Measurements from ENCODE around the gene IFNGR1. TPM values are rescaled to one million over a fixed set of nuclear protein-coding genes. Genes with fewer than 3 reads are reported as not detected.
A peak's percentile ranks its signal among the peaks of the same experiment; 100 is the strongest.

Gene IFNGR1
- total RNA-seq, 1 experiment from 2014 or later = 51.9 TPM

DNA sequence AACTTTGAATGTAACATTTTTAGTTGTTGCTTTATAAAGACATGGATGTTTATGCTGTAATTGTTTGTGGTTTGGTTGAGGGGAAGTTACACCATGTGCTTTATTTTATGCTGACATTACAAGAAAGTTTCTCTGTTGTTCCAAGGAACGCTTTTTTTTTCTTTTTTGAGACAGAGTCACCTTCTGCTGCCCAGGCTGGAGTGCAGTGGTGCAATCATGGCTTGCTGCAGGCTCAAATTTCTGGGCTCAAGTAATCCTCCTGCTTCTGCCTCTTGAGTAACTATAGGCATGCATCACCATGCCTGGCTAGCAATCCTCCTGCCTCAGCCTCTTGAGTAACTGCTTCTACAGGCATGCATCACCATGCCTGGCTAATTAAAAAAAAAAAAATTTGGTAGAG lies 21.0 kb upstream of the IFNGR1 start:
- no peak for DNase-seq (ENCODE audit: low read depth)

DNA sequence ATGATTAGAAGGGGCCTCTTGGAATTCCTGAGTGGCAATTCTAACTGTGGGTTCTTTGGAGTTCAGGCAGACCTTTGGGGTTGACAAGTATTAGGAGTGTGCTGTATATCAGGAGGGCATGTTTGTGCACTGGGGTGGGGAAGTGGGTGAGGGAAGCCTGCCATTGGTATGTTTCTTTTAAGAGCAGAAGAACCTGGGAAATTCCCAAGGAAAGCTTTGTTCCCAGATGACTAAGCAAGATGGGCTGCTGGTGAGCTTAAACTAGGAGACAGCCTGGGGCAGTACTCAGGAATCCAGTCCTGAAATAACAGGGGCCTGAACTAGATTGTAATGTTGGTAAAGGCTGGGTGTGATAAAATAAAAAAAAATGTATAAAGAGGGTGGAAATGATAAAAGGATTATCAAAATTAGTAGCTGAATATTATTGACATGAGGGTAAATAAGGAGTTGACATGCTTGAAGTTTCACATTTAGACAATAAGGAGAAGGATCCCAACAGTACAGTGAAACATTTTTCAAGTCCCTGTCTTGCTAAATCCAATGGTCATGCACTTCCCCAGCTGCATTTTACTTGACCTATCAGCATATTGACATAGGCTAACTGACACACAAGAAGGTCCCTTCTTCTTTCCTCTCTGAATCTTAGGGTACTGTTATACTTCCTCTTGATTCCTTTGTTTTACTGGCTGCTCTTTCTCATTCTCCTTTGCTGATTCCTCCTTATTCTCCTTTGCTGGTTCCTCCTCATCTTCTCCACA lies 18.4 kb upstream of the IFNGR1 start:
- in situ Hi-C loops (cut with HindIII; ENCODE audit: low pct_unique_long_range_greater_than_20kb, low sequenced_read_pairs) = no loop called here
- DNase-seq (ENCODE audit: low read depth) = peak; percentile 83

More for the DNA sequence above, 21.0 kb upstream of the IFNGR1 start:
- in situ Hi-C loops (cut with HindIII; ENCODE audit: low pct_unique_long_range_greater_than_20kb, low sequenced_read_pairs) = no loop called here

DNA sequence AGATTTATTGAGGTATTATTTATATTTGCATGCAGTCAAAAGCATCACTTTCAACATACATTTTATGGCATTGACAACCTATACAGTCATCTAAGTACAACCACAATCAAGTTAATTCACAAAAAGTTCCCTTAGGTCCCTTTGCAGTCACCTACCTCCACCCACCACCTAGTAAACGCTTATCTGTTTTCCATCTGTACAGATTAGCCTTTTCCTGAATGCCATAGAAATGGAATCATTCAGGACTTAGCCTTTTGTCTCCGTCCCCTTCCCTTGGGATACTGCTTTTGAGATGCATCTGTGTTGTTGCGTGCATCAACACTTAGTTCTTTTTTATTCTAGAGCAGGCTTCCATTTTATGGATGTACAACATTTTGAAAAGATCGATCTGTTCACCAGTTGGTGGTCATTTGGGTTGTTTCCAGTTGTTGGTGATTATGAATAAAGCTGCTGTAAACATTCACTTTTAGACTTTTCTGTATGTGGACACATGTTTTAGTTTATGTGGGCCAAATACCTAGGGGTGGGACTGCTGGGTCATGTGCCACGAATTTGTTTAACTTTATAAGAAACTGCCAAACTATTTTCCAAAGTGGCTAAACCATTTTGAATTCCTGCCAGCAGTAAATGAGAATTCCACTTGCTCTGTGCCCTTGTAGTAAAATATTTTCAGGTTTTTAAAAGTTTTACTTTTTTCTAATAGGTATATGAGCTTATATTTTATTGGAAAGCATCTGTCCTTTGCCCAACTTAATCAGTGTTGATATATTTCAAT lies 17.6 kb upstream of the IFNGR1 start:
- in situ Hi-C loops (cut with HindIII; ENCODE audit: low pct_unique_long_range_greater_than_20kb, low sequenced_read_pairs) = no loop called here
- no peak for DNase-seq (ENCODE audit: low read depth)

DNA sequence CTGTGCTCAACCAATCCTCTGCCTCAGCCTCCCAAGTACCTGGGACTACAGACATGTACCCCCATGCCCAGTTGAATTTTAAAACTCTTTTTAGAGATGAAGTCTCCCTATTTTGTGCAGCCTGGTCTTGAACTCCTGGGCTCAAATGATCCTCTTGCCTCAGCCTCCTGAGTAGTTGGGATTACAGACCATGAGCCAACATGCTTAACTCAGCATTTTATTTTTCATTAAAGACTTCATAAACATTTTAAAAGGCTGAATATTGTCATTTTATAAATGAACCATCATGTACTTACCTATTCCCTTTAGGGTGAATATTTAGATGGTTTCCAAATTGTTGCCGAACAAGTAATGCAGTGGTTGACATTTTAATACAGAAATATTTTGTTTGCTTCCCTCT lies 16.5 kb upstream of the IFNGR1 start:
- in situ Hi-C loops (cut with HindIII; ENCODE audit: low pct_unique_long_range_greater_than_20kb, low sequenced_read_pairs) = no loop called here
- no peak for DNase-seq (ENCODE audit: low read depth)

DNA sequence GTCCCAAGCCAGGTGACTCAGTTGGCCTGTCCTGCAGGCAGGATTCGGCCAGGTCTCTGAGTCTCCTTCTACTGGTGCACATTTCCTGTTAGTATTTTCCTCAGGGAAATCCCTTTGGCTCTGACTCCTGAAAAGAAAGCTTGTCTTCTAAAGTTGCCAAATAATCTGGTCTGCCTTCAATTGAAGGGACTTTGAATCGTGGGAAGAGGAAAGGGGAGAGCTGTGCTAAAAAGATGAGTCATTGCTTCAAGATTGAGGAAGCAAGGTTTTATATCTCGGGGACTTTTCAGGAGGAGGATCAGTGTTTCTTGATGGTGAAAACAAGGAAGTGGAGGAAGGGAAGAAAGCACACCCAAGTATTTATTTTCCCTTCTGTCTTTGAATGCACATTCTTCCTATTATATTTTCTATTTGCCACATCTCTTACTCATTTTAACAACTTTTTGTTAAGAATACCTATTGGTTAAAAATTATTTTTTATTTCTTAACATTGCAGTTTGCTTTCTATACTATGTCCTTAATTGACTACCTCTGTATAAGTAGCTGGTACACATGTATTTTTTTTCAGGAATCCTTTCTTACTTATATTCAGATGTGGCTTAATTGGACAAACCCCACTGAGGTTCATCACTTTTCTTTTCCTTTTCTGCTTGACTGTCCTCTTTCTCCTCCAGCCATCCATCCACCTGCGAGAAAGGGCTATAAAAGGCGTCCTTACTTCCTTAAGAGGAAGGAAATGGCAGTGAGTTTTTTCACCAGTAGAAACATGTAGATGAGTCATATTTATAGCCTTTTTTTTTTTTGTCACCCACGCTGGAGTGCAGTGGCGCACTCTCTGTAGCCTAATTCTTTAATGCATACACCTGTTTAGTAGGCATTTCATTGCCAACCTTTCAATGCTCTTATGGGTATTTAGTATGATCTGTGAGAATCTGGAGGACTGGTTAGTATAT lies 15.0 kb upstream of the IFNGR1 start:
- DNase-seq (ENCODE audit: low read depth) = peak; percentile 74
- in situ Hi-C loops (cut with HindIII; ENCODE audit: low pct_unique_long_range_greater_than_20kb, low sequenced_read_pairs) = no loop called here

DNA sequence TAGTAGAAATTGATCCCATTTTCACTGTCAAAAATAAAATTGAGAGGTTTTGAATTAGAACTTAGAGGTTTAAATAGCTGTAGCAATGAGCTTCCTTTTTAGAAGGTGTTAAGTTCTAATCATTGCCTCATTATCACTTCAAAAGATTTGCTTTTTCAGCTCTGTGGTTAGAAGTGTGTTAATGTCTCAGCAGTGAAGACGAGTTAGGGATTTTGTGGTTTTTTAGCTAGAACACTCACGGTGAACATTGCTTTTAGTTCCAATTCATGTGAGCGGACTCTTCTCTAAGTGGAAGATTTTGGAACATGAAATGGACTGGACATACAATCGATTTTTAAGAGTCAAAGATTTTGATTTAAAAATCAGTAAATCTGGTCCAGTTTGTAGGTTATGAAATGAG lies 12.7 kb upstream of the IFNGR1 start:
- in situ Hi-C loops (cut with HindIII; ENCODE audit: low pct_unique_long_range_greater_than_20kb, low sequenced_read_pairs) = no loop called here
- no peak for DNase-seq (ENCODE audit: low read depth)

DNA sequence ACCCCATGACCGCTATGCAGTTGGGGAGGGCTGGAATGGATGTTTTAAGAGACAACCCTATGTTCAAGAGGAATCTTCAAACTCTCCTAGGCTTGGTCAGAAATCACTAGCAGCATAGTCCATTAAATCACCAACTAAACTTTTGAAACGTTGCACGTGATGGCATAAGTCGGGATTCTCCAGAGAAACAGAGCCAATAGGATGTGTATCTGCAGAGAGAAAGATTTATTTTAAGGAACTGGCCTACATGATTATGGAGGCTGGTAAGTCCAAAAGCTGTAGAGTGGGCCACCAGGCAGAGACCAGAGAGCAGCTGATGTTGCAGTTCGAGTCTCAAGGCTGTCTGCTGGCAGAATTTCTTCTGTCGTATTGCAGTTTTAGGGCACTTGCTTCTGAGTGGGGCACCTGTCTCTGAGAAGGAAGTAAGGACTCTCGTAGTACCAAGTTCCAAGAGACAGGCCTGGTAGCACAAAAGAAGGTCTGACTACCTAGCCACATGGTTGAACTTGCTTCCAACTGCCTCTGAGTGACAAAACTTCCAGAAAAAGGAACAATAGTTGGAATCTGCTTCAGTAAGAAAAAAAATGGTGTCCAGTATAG lies 11.9 kb upstream of the IFNGR1 start:
- DNase-seq (ENCODE audit: low read depth) = no peak
- in situ Hi-C loops (cut with HindIII; ENCODE audit: low pct_unique_long_range_greater_than_20kb, low sequenced_read_pairs) = no loop called here

DNA sequence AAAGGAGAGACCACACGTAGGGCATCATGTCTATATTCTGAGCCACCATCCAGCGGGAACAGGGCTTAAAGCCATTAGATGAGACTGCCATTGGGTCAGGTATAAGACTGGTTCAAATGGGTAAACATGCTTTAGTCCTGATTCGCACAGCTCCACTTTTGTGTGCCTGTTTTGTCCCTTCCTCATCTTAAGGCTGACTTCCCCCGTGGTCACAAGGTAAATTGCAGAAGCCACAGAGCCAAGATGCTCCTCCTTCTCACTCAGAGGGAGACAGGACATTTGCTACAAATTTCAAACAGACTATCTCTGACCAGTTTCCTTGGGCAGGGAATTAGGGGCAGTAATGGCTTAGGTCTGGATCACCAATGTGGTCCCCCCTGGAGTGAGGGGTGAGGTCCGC lies 11.4 kb upstream of the IFNGR1 start:
- in situ Hi-C loops (cut with HindIII; ENCODE audit: low pct_unique_long_range_greater_than_20kb, low sequenced_read_pairs) = no loop called here
- no peak for DNase-seq (ENCODE audit: low read depth)

DNA sequence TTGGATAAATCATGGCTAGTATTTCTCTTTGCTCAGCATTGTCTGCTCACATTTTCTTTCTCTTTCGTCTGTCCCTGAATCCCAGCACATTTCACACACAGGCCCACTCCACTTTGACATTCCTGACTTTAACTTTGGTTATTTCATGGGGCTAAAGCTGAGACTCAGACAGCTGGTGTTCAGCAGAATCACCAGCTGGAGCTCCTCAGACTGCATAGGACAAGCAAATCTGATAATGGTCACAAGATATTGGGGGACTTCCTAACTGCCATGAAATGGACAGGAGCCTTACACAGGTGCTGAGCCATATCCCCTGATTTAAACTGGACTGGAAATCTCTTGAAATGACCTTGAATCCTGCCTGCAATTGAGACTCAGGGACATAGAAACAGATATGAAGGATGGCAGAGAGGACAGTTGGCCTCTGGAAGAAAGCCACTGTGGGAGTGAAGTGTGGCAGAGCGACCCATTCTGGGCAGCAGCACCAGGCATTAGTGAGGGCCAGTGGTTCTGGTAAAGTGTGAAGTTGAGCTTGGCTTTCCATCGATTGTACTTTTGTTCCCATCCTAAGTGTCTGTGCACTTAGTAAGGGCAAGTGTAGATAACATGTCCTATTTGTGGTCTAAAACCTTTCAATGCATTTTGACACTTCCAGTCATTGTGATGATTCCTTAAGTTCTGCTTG lies 10.0 kb upstream of the IFNGR1 start:
- in situ Hi-C loops (cut with HindIII; ENCODE audit: low pct_unique_long_range_greater_than_20kb, low sequenced_read_pairs) = no loop called here
- no peak for DNase-seq (ENCODE audit: low read depth)

DNA sequence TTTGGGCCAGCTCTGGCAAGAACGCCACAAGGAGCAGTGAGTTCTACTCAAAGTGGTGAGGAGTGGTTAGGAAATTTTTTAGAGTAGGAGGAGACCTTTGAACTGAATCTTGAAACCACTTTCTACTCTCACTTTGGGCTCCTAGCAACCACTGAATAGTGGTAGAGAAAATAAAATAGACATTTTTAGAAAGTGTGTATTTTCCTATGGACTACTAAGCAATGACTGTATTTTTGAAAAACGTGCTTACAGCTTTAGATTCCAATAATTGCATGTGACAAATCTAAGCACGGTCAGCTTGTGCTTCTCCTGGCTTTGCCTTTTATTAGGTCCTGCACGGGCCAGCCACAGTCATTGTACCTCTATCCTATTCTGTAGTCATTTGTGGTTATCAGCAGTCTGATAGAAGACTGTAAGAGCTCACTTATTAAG lies 8.7 kb upstream of the IFNGR1 start:
- in situ Hi-C loops (cut with HindIII; ENCODE audit: low pct_unique_long_range_greater_than_20kb, low sequenced_read_pairs) = no loop called here
- DNase-seq (ENCODE audit: low read depth) = no peak

DNA sequence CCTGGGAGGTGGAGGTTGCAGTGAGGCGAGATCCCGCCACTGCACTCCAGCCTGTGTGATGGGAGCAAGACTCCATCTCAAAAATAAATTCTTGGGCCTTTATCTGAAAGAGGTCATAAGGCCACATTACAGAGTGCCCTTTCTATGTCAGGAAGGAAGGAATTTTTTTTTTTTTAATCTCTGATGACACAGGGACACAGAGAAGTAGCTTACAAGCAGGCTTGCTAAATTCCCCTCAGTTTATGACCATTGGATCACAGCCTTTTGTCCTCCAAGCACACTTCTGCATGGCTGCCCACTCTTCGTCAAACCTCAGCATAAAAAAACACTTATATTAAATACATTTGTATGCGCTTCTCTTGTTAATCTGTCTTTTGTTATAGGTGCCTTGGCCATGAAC lies 7.5 kb upstream of the IFNGR1 start:
- in situ Hi-C loops (cut with HindIII; ENCODE audit: low pct_unique_long_range_greater_than_20kb, low sequenced_read_pairs) = no loop called here
- DNase-seq (ENCODE audit: low read depth) = no peak

DNA sequence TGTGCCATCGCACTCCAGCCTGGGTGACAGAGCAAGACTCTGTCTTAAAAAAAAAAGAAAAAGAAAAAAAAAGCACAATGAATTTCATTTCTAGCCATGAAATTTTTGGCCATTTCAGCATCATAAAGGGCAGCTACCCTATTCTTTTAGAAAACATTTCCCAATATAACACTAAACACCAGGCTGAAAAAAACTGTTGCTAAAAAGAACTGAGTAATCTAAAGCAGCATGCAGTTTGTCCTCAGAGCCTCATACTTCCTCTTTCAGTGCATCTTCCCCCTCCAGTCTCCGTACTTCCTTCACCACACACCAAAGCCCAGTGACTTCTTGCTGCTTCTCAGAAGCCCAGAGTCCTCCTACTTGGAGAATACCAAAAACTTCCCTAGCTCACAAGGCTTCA lies 5.6 kb upstream of the IFNGR1 start:
- in situ Hi-C loops (cut with HindIII; ENCODE audit: low pct_unique_long_range_greater_than_20kb, low sequenced_read_pairs) = no loop called here

DNA sequence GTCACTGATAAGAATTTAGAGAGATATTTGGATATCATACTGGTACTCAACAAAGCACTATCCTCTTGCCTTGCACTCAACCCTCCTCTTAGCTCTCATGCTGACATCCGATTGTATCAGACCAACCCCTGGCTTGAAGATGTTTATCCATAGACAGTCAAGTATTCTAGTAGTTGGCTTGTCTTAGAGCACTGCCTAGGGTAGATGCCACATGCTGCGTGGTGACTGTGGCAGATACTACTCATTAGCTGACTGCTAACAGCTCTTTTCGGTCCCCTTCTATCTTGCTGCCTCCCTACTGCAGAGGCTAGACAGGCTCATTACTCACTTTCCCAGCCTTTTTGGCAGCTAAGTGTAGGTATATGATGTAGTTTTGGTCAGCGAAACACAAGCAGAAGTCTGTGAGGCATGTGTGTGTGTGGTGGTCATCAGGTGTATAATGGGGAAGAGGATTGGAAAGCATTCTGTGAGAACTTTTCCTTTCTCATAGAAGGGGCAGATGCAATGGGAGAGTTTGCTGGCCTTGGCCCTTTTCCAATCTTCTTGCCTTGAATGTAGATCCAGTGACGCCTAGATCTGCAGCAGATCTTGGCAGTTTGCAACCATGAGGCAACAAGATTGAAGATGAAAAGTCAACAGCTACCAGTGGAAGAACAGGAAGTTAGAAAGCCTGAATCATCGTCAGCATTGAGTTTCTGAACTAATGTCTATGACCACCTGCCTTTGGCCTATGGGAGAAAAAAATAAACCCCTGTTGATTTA lies 4.4 kb upstream of the IFNGR1 start:
- in situ Hi-C loops (cut with HindIII; ENCODE audit: low pct_unique_long_range_greater_than_20kb, low sequenced_read_pairs) = no loop called here
- no peak for DNase-seq (ENCODE audit: low read depth)

More for the DNA sequence above, 5.6 kb upstream of the IFNGR1 start:
- no peak for DNase-seq (ENCODE audit: low read depth)

DNA sequence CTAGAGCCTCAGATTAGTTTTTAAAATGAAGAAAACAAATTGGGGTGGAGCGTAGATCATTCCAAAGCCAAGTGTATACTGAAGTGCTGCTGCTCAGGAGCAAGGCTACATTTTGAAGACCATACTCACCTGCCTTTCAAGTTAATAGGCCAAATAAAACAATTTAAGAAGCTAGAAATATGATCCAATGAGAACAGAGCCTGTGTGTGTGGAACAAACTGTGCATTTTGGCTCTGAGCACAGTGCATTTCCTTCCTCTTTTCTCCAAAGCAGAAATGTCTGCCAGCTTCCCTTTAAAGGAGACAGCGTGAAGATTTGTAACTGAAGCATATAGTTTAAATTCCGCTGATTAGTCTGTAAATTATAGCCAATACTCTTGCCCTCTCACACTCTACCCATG lies 3.2 kb upstream of the IFNGR1 start:
- no peak for DNase-seq (ENCODE audit: low read depth)
- in situ Hi-C loops (cut with HindIII; ENCODE audit: low pct_unique_long_range_greater_than_20kb, low sequenced_read_pairs) = no loop called here

DNA sequence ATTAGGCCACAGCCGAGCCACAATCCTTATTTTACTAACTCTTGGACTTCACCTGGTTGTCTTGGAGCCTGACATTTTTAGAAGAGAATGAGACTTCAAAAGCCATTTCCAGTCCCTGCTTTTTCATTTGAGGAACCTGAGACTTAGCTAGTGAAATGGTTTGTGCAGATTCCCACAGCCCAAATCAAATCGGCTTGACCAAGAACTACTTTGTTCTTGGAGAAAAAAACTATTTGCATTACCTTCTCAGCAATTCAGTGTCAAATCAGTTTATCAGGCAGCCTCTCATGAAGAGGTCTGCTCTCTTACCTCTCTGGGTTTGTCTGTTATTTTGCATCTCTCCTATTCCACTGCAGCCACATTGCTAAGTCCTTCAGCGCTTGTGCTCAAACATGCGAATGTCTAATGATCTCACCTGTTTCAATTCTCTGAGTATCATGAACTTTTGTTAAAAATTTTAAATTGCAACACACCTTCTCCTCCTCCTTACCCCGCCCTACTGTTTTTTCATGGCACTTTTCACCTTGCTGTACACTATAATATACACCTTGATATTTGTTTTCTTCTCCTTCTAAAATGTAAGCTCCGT lies 573 bp upstream of the IFNGR1 start:
- DNase-seq (ENCODE audit: low read depth) = no peak
- in situ Hi-C loops (cut with HindIII; ENCODE audit: low pct_unique_long_range_greater_than_20kb, low sequenced_read_pairs) = no loop called here

DNA sequence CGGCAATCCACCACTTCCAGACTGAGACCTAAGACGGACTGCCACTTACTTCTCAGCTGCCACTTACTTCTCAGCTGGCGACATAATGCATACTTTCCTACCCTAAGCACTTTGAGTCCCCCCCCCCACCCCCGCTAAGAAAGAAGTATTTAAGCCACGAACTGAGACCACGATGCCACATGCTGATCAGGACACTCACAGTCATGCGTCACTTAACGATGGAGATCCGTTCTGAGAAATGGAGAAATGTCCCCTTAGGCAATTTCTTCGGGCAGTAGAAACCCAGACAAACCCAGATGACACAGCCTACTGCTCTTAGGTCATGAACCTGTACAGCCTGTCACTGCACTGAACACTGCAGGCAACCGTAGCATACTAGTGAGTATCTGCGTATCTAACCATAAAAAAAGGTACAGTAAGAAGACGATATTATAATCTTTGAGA lies 690 bp downstream of the IFNGR1 start:
- peak; percentile 40 for DNase-seq (ENCODE audit: low read depth)
- in situ Hi-C loops (cut with HindIII; ENCODE audit: low pct_unique_long_range_greater_than_20kb, low sequenced_read_pairs) = no loop called here
